HCT116 (cell line): ENCODE results near the gene PRSS2. TPM values are rescaled to one million over a fixed set of nuclear protein-coding genes. Genes with fewer than 3 reads are reported as not detected.

Experiments
- ATAC-seq: fragments of 200-7000 bp; cut with Tn5 transposase; 2 replicates; pipeline ENCODE4 v1.9.1; 2020; ENCODE audit warnings: mild to moderate bottlenecking, moderate library complexity
- BruUV-seq: library from RNA; stranded (reverse); fragments of 400-500 nt; replicated peaks from 2 replicates; lab custom pipeline; 2021; lab: Mats Ljungman, UMichigan
- CTCF ChIA-PET: fragments of 300-600 bp; sonication (Branson Sonifier 250); formaldehyde crosslinking; loops from one replicate; lab custom pipeline; 2021; ENCODE audit warnings: antibody characterized with exemption; lab: Charles Lee
- POLR2A ChIA-PET: fragments of 300-600, 350-600 bp; sonication (Branson Sonifier 250); formaldehyde crosslinking; loops from one replicate; lab custom pipeline; 2021; ENCODE audit warnings: antibody characterized with exemption; lab: Charles Lee
- RAD21 ChIA-PET, 2 experiments: fragments of 300-600 bp; sonication (Branson Sonifier 250); formaldehyde crosslinking; loops; one replicate each; lab custom pipeline; 2023; ENCODE audit warnings: low total read pairs in 2 of 2; ENCODE audit not compliant: uncharacterized antibody in 2 of 2, unreplicated experiment in 2 of 2, low non-redundant PET in 1 of 2; lab: Charles Lee
- DNase-seq: peaks from one replicate; pipeline ENCODE4 v3.0.0-alpha.2; 2010; ENCODE audit warnings: low read depth, low spot score
- H2AFZ ChIP-seq: fragments of 200-600 bp; shearing (Covaris generic), sonication (generic); 2 replicates; pipeline ENCODE4 v1.6.1; 2017; ENCODE audit warnings: low read depth, mixed run types, mixed read lengths, antibody characterized with exemption, low read length; ENCODE audit not compliant: poor library complexity, severe bottlenecking
- H3K27ac ChIP-seq: 2 replicates; pipeline ENCODE4 v1.5.1; 2012; ENCODE audit warnings: low read depth, low read length
- H3K27me3 ChIP-seq: fragments of 200-600 bp; sonication (generic); 2 replicates; pipeline ENCODE4 v1.6.1; 2016; ENCODE audit warnings: mixed run types, low read length, mixed read lengths; ENCODE audit not compliant: insufficient read depth
- H3K36me3 ChIP-seq, 2 experiments: fragments of 200-500 bp in 1 of 2; fragments of 200-600 bp in 1 of 2; sonication (Bioruptor generic) in 1 of 2; sonication (generic) in 1 of 2; 2 replicates each; pipeline versions ENCODE4 v1.5.1 to v1.6.1; 2014 to 2016; ENCODE audit warnings: low read length in 2 of 2, inconsistent platforms in 1 of 2, mixed read lengths in 1 of 2, mixed run types in 1 of 2; ENCODE audit not compliant: insufficient read depth in 2 of 2, control insufficient read depth in 1 of 2
- H3K4me1 ChIP-seq, 2 experiments: fragments of 200-600 bp in 1 of 2; sonication (generic) in 1 of 2; 2 replicates each; pipeline versions ENCODE4 v1.5.1 to v1.6.1; 2012 to 2017; ENCODE audit warnings: low read length in 2 of 2, inconsistent platforms in 1 of 2, mild to moderate bottlenecking in 1 of 2, mixed read lengths in 1 of 2, mixed run types in 1 of 2, moderate library complexity in 1 of 2; ENCODE audit not compliant: insufficient read depth in 2 of 2, control insufficient read depth in 1 of 2
- H3K4me2 ChIP-seq: fragments of 200-600 bp; sonication (generic); 2 replicates; pipeline ENCODE4 v1.6.1; 2017; ENCODE audit warnings: mixed run types, low read length, mixed read lengths
- H3K4me3 ChIP-seq, 2 experiments: fragments of 200-600 bp in 1 of 2; sonication (generic) in 1 of 2; replicated peaks in 1 of 2; 2 replicates each; pipeline ENCODE4 v1.5.1; 2011 to 2016; ENCODE audit warnings: low read length in 2 of 2, control low read depth in 1 of 2, low read depth in 1 of 2, mild to moderate bottlenecking in 1 of 2, mixed read lengths in 1 of 2, mixed run types in 1 of 2
- H3K79me2 ChIP-seq: fragments of 200-600 bp; sonication (generic); 2 replicates; pipeline ENCODE4 v1.6.1; 2017; ENCODE audit warnings: mild to moderate bottlenecking, mixed run types, low read length, moderate library complexity, mixed read lengths; ENCODE audit not compliant: insufficient read depth
- H3K9ac ChIP-seq: fragments of 200-600 bp; sonication (generic); 2 replicates; pipeline ENCODE4 v1.6.1; 2016; ENCODE audit warnings: low read length, mixed read lengths
- H3K9me2 ChIP-seq: fragments of 200-600 bp; sonication (generic), shearing (Covaris generic); 2 replicates; pipeline ENCODE4 v1.6.1; 2017; ENCODE audit warnings: mixed run types, mild to moderate bottlenecking, moderate library complexity; ENCODE audit not compliant: insufficient read depth
- H3K9me3 ChIP-seq, 2 experiments: fragments of 200-500 bp in 1 of 2; fragments of 200-600 bp in 1 of 2; sonication (Bioruptor generic) in 1 of 2; sonication (generic) in 1 of 2; 2 replicates each; pipeline ENCODE4 v1.6.1; 2014 to 2017; ENCODE audit warnings: low read length in 2 of 2, mixed read lengths in 2 of 2, inconsistent platforms in 1 of 2, low read depth in 1 of 2, mild to moderate bottlenecking in 1 of 2, mixed run types in 1 of 2, moderate library complexity in 1 of 2; ENCODE audit not compliant: control insufficient read depth in 1 of 2, insufficient read depth in 1 of 2
- H4K20me1 ChIP-seq: fragments of 200-600 bp; sonication (generic), shearing (Covaris generic); 2 replicates; pipeline ENCODE4 v1.6.1; 2017; ENCODE audit warnings: mixed run types, mild to moderate bottlenecking, moderate library complexity; ENCODE audit not compliant: insufficient read depth
- CEBPB ChIP-seq: IDR thresholded peaks from 2 replicates; pipeline ENCODE4 v1.6.1; 2012; ENCODE audit warnings: low read depth
- ELF1 ChIP-seq: IDR thresholded peaks from 2 replicates; pipeline ENCODE4 v1.6.1; 2012; ENCODE audit warnings: low read depth, borderline replicate concordance
- MAX ChIP-seq: IDR thresholded peaks from 2 replicates; pipeline ENCODE4 v1.6.1; 2012
- SIN3A ChIP-seq: IDR thresholded peaks from 2 replicates; pipeline ENCODE4 v1.6.1; 2012; ENCODE audit warnings: low read depth
- TCF7L2 ChIP-seq: IDR thresholded peaks from 2 replicates; pipeline ENCODE4 v1.7.0; 2011; ENCODE audit warnings: borderline replicate concordance, inconsistent platforms; ENCODE audit not compliant: insufficient read depth, insufficient read length; ENCODE audit errors: extremely low read depth
- YY1 ChIP-seq: IDR thresholded peaks from 2 replicates; pipeline ENCODE4 v1.6.1; 2011; ENCODE audit warnings: low read length, low read depth, moderate library complexity, mild to moderate bottlenecking; ENCODE audit not compliant: insufficient replicate concordance; ENCODE audit errors: extremely low read depth
- ZFX ChIP-seq: fragments of 450-650 bp; IDR thresholded peaks from 2 replicates; pipeline ENCODE4 v1.6.1; 2017
- ZNF274 ChIP-seq: fragments of 200-500 bp; sonication (Bioruptor generic); IDR thresholded peaks from 2 replicates; pipeline ENCODE4 v1.6.1; 2014; ENCODE audit warnings: mild to moderate bottlenecking, low read depth, low read length, inconsistent platforms
- intact Hi-C: fragments of 100-400 bp; cut with micrococcal nuclease; formaldehyde crosslinking; loops from 2 replicates; pipeline ENCODE4 v1.10.0; 2022
- total RNA-seq: library from RNA; stranded (reverse); gene quantifications from one replicate; pipeline ENCODE4 v1.2.1, GENCODE V29; 2021; ENCODE audit not compliant: unreplicated experiment
- TF ChIP-seq, protein P1 (sequence below), 3 experiments: fragments of 200-600 bp in 1 of 3; sonication (generic) in 1 of 3; IDR thresholded peaks in 2 of 3; conservative IDR thresholded peaks in 1 of 3; 2 replicates each; pipeline ENCODE4 v1.5.1; 2012 to 2017; ENCODE audit warnings: low read depth in 2 of 3, low read length in 2 of 3, antibody characterized with exemption in 1 of 3, borderline replicate concordance in 1 of 3, control low read depth in 1 of 3, mild to moderate bottlenecking in 1 of 3, mixed read lengths in 1 of 3, mixed run types in 1 of 3, moderate library complexity in 1 of 3; ENCODE audit not compliant: insufficient read depth in 1 of 3
- TF ChIP-seq, protein P2 (sequence below): IDR thresholded peaks from 2 replicates; pipeline ENCODE4 v1.6.1; 2012

Gene PRSS2
- total RNA-seq, 1 experiment from 2014 or later: 36.8 TPM

GRCh38 chr7:142790555-142790954, 19.8 kb downstream of the PRSS2 start:
- no TSS peak for BruUV-seq
- Histone ChIP-seq H2AFZ (no peak overlapping the region), H3K9ac (no peak overlapping the region), H3K9me3 (no peaks in the 10 kb centered on the region), H4K20me1 (no peaks in the 10 kb centered on the region), H3K79me2 (no peaks in the 10 kb centered on the region), H3K4me2 (no peak overlapping the region), H3K27ac (no peak overlapping the region), H3K4me3 (no peak overlapping the region), H3K27me3 (no peaks in the 10 kb centered on the region), H3K36me3 (no peaks in the 10 kb centered on the region), H3K9me2 (no peaks in the 10 kb centered on the region), H3K4me1 (no peaks in the 10 kb centered on the region)
- ChIA-PET CTCF (no interaction called here), RAD21 (no interaction called here), POLR2A (no interaction called here)
- ATAC-seq: no peak
- TF ChIP-seq TCF7L2 (no peak), ZNF274 (no peak), SIN3A (no peak), MAX (no peak), ELF1 (no peak), CEBPB (no peak)
- TF ChIP-seq, protein P1, sequence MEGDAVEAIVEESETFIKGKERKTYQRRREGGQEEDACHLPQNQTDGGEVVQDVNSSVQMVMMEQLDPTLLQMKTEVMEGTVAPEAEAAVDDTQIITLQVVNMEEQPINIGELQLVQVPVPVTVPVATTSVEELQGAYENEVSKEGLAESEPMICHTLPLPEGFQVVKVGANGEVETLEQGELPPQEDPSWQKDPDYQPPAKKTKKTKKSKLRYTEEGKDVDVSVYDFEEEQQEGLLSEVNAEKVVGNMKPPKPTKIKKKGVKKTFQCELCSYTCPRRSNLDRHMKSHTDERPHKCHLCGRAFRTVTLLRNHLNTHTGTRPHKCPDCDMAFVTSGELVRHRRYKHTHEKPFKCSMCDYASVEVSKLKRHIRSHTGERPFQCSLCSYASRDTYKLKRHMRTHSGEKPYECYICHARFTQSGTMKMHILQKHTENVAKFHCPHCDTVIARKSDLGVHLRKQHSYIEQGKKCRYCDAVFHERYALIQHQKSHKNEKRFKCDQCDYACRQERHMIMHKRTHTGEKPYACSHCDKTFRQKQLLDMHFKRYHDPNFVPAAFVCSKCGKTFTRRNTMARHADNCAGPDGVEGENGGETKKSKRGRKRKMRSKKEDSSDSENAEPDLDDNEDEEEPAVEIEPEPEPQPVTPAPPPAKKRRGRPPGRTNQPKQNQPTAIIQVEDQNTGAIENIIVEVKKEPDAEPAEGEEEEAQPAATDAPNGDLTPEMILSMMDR (IDR thresholded peaks at IDR 0.05 in 2 of 3, conservative IDR thresholded peaks at IDR 0.05 in 1 of 3; ENCODE audit: borderline replicate concordance in 1 of 3, insufficient read depth in 1 of 3, low read depth in 2 of 3, low read length in 2 of 3): no peak
- TF ChIP-seq, protein P2, sequence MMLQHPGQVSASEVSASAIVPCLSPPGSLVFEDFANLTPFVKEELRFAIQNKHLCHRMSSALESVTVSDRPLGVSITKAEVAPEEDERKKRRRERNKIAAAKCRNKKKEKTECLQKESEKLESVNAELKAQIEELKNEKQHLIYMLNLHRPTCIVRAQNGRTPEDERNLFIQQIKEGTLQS: no peak
- intact Hi-C loops: no loop called here
- DNase-seq: no peak

DNA sequence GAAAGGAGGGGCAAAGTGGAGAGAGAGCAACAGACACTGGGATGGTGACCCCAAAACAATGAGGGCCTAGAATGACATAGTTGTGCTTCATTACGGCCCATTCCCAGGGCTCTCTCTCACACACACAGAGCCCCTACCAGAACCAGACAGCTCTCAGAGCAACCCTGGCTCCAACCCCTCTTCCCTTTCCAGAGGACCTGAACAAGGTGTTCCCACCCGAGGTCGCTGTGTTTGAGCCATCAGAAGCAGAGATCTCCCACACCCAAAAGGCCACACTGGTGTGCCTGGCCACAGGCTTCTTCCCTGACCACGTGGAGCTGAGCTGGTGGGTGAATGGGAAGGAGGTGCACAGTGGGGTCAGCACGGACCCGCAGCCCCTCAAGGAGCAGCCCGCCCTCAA, 20.7 kb downstream of the PRSS2 start:
- H3K9me2 ChIP-seq: no peaks in the 10 kb centered on the region
- no TSS peak for BruUV-seq

More for the DNA sequence above, 20.7 kb downstream of the PRSS2 start:
- Histone ChIP-seq H3K27ac (no peak overlapping the region), H2AFZ (no peak overlapping the region), H3K27me3 (no peaks in the 10 kb centered on the region), H3K4me1 (no peaks in the 10 kb centered on the region), H3K9me3 (no peaks in the 10 kb centered on the region), H3K4me2 (no peak overlapping the region), H3K36me3 (no peaks in the 10 kb centered on the region), H3K79me2 (no peaks in the 10 kb centered on the region), H3K4me3 (no peak overlapping the region), H3K9ac (no peak overlapping the region), H4K20me1 (no peaks in the 10 kb centered on the region)
- POLR2A ChIA-PET: no interaction called here
- ATAC-seq: no peak
- RAD21 ChIA-PET: no interaction called here
- TF ChIP-seq YY1: no peak
- no peak for TF ChIP-seq ZFX
- TF ChIP-seq, protein P1 (IDR thresholded peaks at IDR 0.05 in 2 of 3, conservative IDR thresholded peaks at IDR 0.05 in 1 of 3; ENCODE audit: borderline replicate concordance in 1 of 3, insufficient read depth in 1 of 3, low read depth in 2 of 3, low read length in 2 of 3): no peak
- TF ChIP-seq CEBPB: no peak
- no peak for DNase-seq
- intact Hi-C loops: no loop called here
- CTCF ChIA-PET: no interaction called here
